K562 (cell line): ENCODE results near the gene ERGIC1. TPM values are rescaled to one million over a fixed set of nuclear protein-coding genes. Genes with fewer than 3 reads are reported as not detected.

Experiments used
- ATAC-seq: fragments of 200-7000 bp; cut with Tn5 transposase; 3 replicates; pipeline ENCODE4 v1.9.1; 2020; ENCODE audit warnings: moderate library complexity
- BruUV-seq: library from RNA; stranded (reverse); fragments of 400-500 nt; replicated peaks from 2 replicates; lab custom pipeline; 2021; lab: Mats Ljungman, UMichigan
- CTCF ChIA-PET: fragments of 300-600 bp; formaldehyde crosslinking; extraction: SDS; loops from one replicate; lab custom pipeline; 2021; ENCODE audit warnings: low intra/inter-chr PET ratio; lab: Yijun Ruan, JAX
- POLR2A ChIA-PET: fragments of 300-600, 350-650 bp; sonication (Branson Sonifier 250); formaldehyde crosslinking; extraction: SDS; loops from one replicate; lab custom pipeline; 2021; ENCODE audit warnings: antibody characterized with exemption, inconsistent platforms; lab: Yijun Ruan, JAX
- DNase-seq, 4 experiments: peaks; one replicate each; pipeline versions ENCODE4 v3.0.0 to v3.0.0-alpha.2; 2011 to 2018; ENCODE audit warnings: low spot score in 3 of 4, mixed read lengths in 3 of 4; ENCODE audit errors: extremely low read depth in 1 of 4
- FAIRE-seq: peaks from 2 replicates; lab custom pipeline; 2011; peaks lifted over from hg19 to GRCh38; lab: Jason Lieb, UNC
- H2AFZ ChIP-seq: 2 replicates; pipeline ENCODE4 v1.6.0; 2011; ENCODE audit warnings: low read depth, low read length, control low read depth, inconsistent platforms
- H3K27ac ChIP-seq: fragments of 200-600 bp; 3 replicates; pipeline ENCODE4 v1.8.0; 2011; ENCODE audit warnings: low read depth, mild to moderate bottlenecking, control low read depth, inconsistent platforms, low read length, moderate library complexity, mixed read lengths; ENCODE audit errors: extremely low read depth
- H3K27me3 ChIP-seq, 2 experiments: fragments of 300-600 bp in 1 of 2; 2 replicates in 1 of 2; 3 replicates in 1 of 2; pipeline versions ENCODE4 v1.6.0 to v1.8.0; 2011; ENCODE audit warnings: inconsistent platforms in 2 of 2, low read length in 2 of 2, mild to moderate bottlenecking in 1 of 2, mixed read lengths in 1 of 2, moderate library complexity in 1 of 2; ENCODE audit not compliant: control insufficient read depth in 2 of 2, insufficient read depth in 2 of 2
- H3K36me3 ChIP-seq: fragments of 300-600 bp; 3 replicates; pipeline ENCODE4 v1.8.0; 2011; ENCODE audit warnings: mild to moderate bottlenecking, low read length, inconsistent platforms; ENCODE audit not compliant: control insufficient read depth, insufficient read depth
- H3K4me1 ChIP-seq, 2 experiments: fragments of 200-600 bp in 1 of 2; replicated peaks in 1 of 2; 2 replicates in 1 of 2; 3 replicates in 1 of 2; pipeline versions ENCODE4 v1.5.1 to v1.8.0; 2011; ENCODE audit warnings: inconsistent platforms in 2 of 2, low read length in 2 of 2, mild to moderate bottlenecking in 1 of 2, mixed read lengths in 1 of 2, moderate library complexity in 1 of 2; ENCODE audit not compliant: control insufficient read depth in 2 of 2, insufficient read depth in 2 of 2
- H3K4me2 ChIP-seq: 2 replicates; pipeline ENCODE4 v1.6.1; 2011; ENCODE audit warnings: low read length, control low read depth, inconsistent platforms, mixed read lengths; ENCODE audit not compliant: insufficient read depth
- H3K4me3 ChIP-seq: fragments of 200-600 bp; sonication (generic), shearing (Covaris generic); 2 replicates; pipeline ENCODE4 v1.5.1; 2016; ENCODE audit warnings: control low read depth, inconsistent platforms
- H3K79me2 ChIP-seq: fragments of 200-600 bp; 3 replicates; pipeline ENCODE4 v1.8.0; 2011; ENCODE audit warnings: low read length, inconsistent platforms; ENCODE audit not compliant: control insufficient read depth, insufficient read depth
- H3K9ac ChIP-seq, 2 experiments: 2 replicates each; pipeline versions ENCODE4 v1.6.0 to v1.6.1; 2011; ENCODE audit warnings: low read depth in 2 of 2, low read length in 2 of 2, control low read depth in 1 of 2, inconsistent platforms in 1 of 2, mild to moderate bottlenecking in 1 of 2, mixed read lengths in 1 of 2; ENCODE audit not compliant: insufficient read depth in 1 of 2
- H3K9me1 ChIP-seq: one replicate; pipeline ENCODE4 v1.6.0; 2011; ENCODE audit warnings: inconsistent platforms, mild to moderate bottlenecking, low read length, moderate library complexity; ENCODE audit not compliant: control insufficient read depth, insufficient read depth
- H3K9me3 ChIP-seq: replicated peaks from 2 replicates; pipeline ENCODE4 v1.5.1; 2011; ENCODE audit warnings: low read depth, low read length, inconsistent platforms; ENCODE audit not compliant: control insufficient read depth, insufficient read depth
- H4K20me1 ChIP-seq: replicated peaks from 2 replicates; pipeline ENCODE4 v1.6.1; 2011; ENCODE audit warnings: low read length, inconsistent platforms, mixed read lengths; ENCODE audit not compliant: control insufficient read depth, insufficient read depth
- FIP1L1 ChIP-seq: fragments of 200-400 bp; formaldehyde crosslinking; IDR thresholded peaks from 2 replicates; pipeline ENCODE4 v1.6.1; 2018; ENCODE audit warnings: mild to moderate bottlenecking, low read depth, low read length; ENCODE audit not compliant: poor library complexity, severe bottlenecking
- SMARCB1 ChIP-seq: IDR thresholded peaks from 2 replicates; pipeline ENCODE4 v1.6.1; 2011; ENCODE audit warnings: improper control_type of control experiment, low read depth; ENCODE audit not compliant: insufficient read length
- SNRNP70 ChIP-seq: fragments of 200-400 bp; formaldehyde crosslinking; optimal IDR thresholded peaks from 2 replicates; pipeline ENCODE3; 2017; ENCODE audit warnings: low read depth, low read length
- SPI1 ChIP-seq: IDR thresholded peaks from 2 replicates; pipeline ENCODE4 v1.6.1; 2011; ENCODE audit warnings: low read depth, low read length, control low read depth, borderline replicate concordance
- TAL1 ChIP-seq: fragments of 450-650 bp; IDR thresholded peaks from 2 replicates; pipeline ENCODE4 v1.6.1; 2016; ENCODE audit warnings: mild to moderate bottlenecking
- TCFL5 ChIP-seq: fragments of 250-450 bp; sonication (Bioruptor Pico); conservative IDR thresholded peaks from 2 replicates; pipeline ENCODE4 v1.6.1; 2021; ENCODE audit warnings: mild to moderate bottlenecking, moderate library complexity, matching md5 sums
- WGBS: fragments of 100-300 bp; shearing (Covaris generic); methylation state at CpG from one replicate; pipeline ENCODE4 v1.1.6; 2016; ENCODE audit warnings: low coverage, mixed read lengths; ENCODE audit not compliant: insufficient coverage; ENCODE audit errors: missing lambda C conversion rate; 5-methylcytosine and 5-hydroxymethylcytosine counted together
- in situ Hi-C: fragments of 300-500 bp; cut with MboI; formaldehyde crosslinking; loops from 4 replicates; pipeline ENCODE4 v1.15.0; 2018; ENCODE audit warnings: inconsistent platforms, mixed read lengths
- intact Hi-C: fragments of 100-400 bp; cut with micrococcal nuclease; formaldehyde crosslinking; loops from 2 replicates; pipeline ENCODE4 v1.14.2; 2022
- polyA plus RNA-seq, 8 experiments: library from polyadenylated mRNA; depleted of rRNA in 4 of 8; stranded (reverse) in 5 of 8; unstranded in 3 of 8; fragments of >200 nt; fragmentation: Nextera tagmentation in 2 of 8; fragmentation: Illumina TruSeq in 1 of 8; extraction: Ambion mirVana in 2 of 8; extraction: Trizol in 1 of 8; gene quantifications; 2 replicates each; pipeline versions ENCODE4 v1.2.1 to v1.2.3, GENCODE V29; 2011 to 2014; ENCODE audit warnings: inconsistent platforms in 1 of 8, missing spikeins in 1 of 8
- total RNA-seq, 7 experiments: library from RNA; depleted of rRNA in 6 of 7; stranded (reverse); fragments of >200 nt in 6 of 7; fragmentation: Illumina TruSeq in 2 of 7; extraction: Trizol in 2 of 7; gene quantifications; 2 replicates each; pipeline versions ENCODE4 v1.2.1 to v1.2.3, GENCODE V29; 2011 to 2021; ENCODE audit warnings: low replicate concordance in 1 of 7
- TF ChIP-seq, protein P1 (sequence below): fragments of 150-350 bp; IDR thresholded peaks from 2 replicates; pipeline ENCODE4 v1.6.1; 2014; ENCODE audit warnings: low read depth, mild to moderate bottlenecking, low read length, borderline replicate concordance
- TF ChIP-seq, protein P2 (sequence below): fragments of 450-650 bp; IDR thresholded peaks from 2 replicates; pipeline ENCODE4 v1.6.1; 2016
- TF ChIP-seq, protein P3 (sequence below): fragments of 250-450 bp; sonication (Bioruptor Pico); IDR thresholded peaks from 2 replicates; pipeline ENCODE4 v1.5.1; 2021; ENCODE audit warnings: mild to moderate bottlenecking
- TF ChIP-seq, protein P4 (sequence below): sonication (generic); formaldehyde crosslinking; IDR thresholded peaks from 2 replicates; pipeline ENCODE4 v1.8.0; 2022; ENCODE audit warnings: missing genetic modification reagents, mild to moderate bottlenecking, borderline replicate concordance

Gene ERGIC1
- total and polyA plus RNA-seq, 9 of the 15 experiments (the other 6 are each of a cell fraction or from before 2014, with no cell fraction given), result 5.5 to 68.4 (median 36.4) TPM

DNA sequence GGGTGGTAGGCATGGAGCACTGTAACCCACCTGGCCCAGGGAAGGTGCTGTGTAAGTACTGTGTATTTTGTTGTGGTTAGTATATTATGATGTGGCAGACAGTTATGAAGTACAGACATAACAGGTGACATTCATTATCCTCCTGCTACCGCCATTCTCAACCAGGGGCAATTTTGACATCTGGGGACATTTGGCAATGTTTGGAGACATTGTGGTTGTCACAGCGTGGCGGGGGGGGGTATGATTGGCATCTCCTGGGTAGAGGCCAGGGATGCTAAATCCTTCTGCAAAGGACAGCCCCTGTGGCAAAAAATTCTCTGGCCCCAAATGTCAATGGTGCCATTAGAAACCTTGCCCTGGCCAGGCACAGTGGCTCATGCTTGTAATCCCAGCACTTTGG lies 115.4 kb downstream of the ERGIC1 start (continued):
- TF ChIP-seq, protein P1, sequence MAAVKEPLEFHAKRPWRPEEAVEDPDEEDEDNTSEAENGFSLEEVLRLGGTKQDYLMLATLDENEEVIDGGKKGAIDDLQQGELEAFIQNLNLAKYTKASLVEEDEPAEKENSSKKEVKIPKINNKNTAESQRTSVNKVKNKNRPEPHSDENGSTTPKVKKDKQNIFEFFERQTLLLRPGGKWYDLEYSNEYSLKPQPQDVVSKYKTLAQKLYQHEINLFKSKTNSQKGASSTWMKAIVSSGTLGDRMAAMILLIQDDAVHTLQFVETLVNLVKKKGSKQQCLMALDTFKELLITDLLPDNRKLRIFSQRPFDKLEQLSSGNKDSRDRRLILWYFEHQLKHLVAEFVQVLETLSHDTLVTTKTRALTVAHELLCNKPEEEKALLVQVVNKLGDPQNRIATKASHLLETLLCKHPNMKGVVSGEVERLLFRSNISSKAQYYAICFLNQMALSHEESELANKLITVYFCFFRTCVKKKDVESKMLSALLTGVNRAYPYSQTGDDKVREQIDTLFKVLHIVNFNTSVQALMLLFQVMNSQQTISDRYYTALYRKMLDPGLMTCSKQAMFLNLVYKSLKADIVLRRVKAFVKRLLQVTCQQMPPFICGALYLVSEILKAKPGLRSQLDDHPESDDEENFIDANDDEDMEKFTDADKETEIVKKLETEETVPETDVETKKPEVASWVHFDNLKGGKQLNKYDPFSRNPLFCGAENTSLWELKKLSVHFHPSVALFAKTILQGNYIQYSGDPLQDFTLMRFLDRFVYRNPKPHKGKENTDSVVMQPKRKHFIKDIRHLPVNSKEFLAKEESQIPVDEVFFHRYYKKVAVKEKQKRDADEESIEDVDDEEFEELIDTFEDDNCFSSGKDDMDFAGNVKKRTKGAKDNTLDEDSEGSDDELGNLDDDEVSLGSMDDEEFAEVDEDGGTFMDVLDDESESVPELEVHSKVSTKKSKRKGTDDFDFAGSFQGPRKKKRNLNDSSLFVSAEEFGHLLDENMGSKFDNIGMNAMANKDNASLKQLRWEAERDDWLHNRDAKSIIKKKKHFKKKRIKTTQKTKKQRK, result no peak
- TF ChIP-seq SPI1, result no peak

DNA sequence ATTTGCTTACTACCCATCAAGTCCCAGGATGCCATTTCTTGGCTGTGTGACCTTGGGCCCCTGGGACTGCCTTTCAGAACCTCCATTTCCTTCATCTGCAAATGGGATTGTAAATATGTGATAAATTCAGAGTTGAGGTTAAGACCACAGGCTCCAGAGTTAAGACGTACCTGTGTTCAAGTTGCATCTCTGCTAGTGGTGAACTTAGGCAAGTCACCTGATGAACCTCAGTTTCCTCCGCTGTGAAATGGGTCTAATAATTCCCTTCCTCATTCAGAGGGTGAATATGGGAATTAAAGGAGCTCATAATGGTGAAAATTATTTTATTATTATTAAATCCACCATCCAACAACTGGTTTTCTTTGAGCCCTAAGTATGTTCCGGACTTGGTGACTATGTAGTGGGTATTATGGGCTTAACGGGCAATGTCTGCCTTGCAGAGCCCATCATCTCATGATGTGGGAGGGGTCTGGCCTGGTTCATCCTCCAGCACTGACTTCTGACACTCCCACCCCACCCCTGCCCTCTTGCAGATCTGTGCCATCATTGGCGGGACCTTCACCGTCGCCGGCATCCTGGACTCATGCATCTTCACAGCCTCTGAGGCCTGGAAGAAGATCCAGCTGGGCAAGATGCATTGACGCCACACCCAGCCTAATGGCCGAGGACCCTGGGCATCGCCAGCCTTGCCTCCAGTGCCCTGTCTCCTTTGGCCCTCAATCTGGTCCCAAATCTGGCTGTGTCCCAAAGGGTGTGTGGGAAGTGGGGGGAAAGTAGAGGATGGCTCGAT lies 116.3 kb downstream of the ERGIC1 start:
- in situ Hi-C loops, result no loop called here
- Histone ChIP-seq H3K4me3 (no peak overlapping the region), H2AFZ (no peak overlapping the region), H4K20me1 (no peaks in the 10 kb centered on the region), H3K9me1 (no peaks in the 10 kb centered on the region), H3K9ac (no peak overlapping the region), H3K27me3 (no peaks in the 10 kb centered on the region), H3K79me2 (no peaks in the 10 kb centered on the region), H3K36me3 (peaks cover 7% of the 10 kb centered on the region; the same call in 1 of the 3 replicates), H3K9me3 (no peaks in the 10 kb centered on the region), H3K4me1 (peaks cover 0 to 4% of the 10 kb centered on the region in 2 experiments; a peak in 1 of 5 replicates), H3K27ac (no peak overlapping the region), H3K4me2 (no peak overlapping the region)
- no TSS peak for BruUV-seq
- WGBS, result 77% methylated on average over 12 of the region's 12 CpGs
- no peak for ATAC-seq
- ChIA-PET CTCF (no interaction called here), POLR2A (interaction anchor here (0.8 to 1.1 kb wide), 2 partner anchors 9 to 823 kb away, joined by 4 to 6 read pairs; partner anchors contain the start of gene RPL26L1)
- intact Hi-C loops, result no loop called here
- FAIRE-seq, result no peak
- DNase-seq, result no peak
- no peak for TF ChIP-seq SNRNP70
- no peak for TF ChIP-seq FIP1L1
- TF ChIP-seq TAL1, result no peak
- TF ChIP-seq TCFL5 (CRISPR knock-in tag), result no peak
- TF ChIP-seq, protein P2, sequence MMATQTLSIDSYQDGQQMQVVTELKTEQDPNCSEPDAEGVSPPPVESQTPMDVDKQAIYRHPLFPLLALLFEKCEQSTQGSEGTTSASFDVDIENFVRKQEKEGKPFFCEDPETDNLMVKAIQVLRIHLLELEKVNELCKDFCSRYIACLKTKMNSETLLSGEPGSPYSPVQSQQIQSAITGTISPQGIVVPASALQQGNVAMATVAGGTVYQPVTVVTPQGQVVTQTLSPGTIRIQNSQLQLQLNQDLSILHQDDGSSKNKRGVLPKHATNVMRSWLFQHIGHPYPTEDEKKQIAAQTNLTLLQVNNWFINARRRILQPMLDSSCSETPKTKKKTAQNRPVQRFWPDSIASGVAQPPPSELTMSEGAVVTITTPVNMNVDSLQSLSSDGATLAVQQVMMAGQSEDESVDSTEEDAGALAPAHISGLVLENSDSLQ, result no peak
- TF ChIP-seq SMARCB1, result no peak
- TF ChIP-seq, protein P3, sequence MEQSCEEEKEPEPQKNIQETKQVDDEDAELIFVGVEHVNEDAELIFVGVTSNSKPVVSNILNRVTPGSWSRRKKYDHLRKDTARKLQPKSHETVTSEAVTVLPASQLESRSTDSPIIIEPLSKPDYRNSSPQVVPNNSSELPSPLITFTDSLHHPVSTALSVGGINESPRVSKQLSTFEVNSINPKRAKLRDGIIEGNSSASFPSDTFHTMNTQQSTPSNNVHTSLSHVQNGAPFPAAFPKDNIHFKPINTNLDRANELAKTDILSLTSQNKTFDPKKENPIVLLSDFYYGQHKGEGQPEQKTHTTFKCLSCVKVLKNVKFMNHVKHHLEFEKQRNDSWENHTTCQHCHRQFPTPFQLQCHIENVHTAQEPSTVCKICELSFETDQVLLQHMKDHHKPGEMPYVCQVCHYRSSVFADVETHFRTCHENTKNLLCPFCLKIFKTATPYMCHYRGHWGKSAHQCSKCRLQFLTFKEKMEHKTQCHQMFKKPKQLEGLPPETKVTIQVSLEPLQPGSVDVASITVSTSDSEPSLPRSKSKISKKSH (CRISPR knock-in tag), result no peak
- TF ChIP-seq, protein P4, sequence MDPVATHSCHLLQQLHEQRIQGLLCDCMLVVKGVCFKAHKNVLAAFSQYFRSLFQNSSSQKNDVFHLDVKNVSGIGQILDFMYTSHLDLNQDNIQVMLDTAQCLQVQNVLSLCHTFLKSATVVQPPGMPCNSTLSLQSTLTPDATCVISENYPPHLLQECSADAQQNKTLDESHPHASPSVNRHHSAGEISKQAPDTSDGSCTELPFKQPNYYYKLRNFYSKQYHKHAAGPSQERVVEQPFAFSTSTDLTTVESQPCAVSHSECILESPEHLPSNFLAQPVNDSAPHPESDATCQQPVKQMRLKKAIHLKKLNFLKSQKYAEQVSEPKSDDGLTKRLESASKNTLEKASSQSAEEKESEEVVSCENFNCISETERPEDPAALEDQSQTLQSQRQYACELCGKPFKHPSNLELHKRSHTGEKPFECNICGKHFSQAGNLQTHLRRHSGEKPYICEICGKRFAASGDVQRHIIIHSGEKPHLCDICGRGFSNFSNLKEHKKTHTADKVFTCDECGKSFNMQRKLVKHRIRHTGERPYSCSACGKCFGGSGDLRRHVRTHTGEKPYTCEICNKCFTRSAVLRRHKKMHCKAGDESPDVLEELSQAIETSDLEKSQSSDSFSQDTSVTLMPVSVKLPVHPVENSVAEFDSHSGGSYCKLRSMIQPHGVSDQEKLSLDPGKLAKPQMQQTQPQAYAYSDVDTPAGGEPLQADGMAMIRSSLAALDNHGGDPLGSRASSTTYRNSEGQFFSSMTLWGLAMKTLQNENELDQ, result no peak
